Gastroesophageal sphincter (tissue), 3 donors: ENCODE measurements around the gene INAFM2.

Experiments
- CTCF ChIP-seq, 4 experiments: fragments of 200-600 bp in 2 of 4; fragments of 450-650 bp in 2 of 4; sonication (generic) in 1 of 4; IDR thresholded peaks; one replicate each; pipeline ENCODE4 v1.5.1; 2017 to 2019; ENCODE audit warnings: antibody characterized with exemption in 4 of 4, mild to moderate bottlenecking in 2 of 4, moderate library complexity in 2 of 4
- POLR2AphosphoS5 ChIP-seq: sonication (generic); formaldehyde crosslinking; IDR thresholded peaks from one replicate; pipeline ENCODE4 v1.6.1; 2017; ENCODE audit warnings: antibody characterized with exemption

- TF ChIP-seq POLR2AphosphoS5 (no peak), CTCF (IDR thresholded peaks at IDR 0.05) (no peak)
Measured at GRCh38 chr15:40327457-40327856, 4.0 kb downstream of the INAFM2 start.
